GM20431 (cell line): ENCODE measurements around the gene NOXO1.

Experiments
- in situ Hi-C: fragments of 300-500 bp; cut with MseI, MboI; formaldehyde crosslinking; loops from one replicate; pipeline ENCODE4 v1.15.0; 2020; ENCODE audit warnings: low sequenced_read_pairs; ENCODE audit not compliant: unreplicated experiment

Gene NOXO1

GRCh38 chr16:1999866-2000514, 18.7 kb upstream of the NOXO1 start:
- in situ Hi-C loops: no loop called here

DNA sequence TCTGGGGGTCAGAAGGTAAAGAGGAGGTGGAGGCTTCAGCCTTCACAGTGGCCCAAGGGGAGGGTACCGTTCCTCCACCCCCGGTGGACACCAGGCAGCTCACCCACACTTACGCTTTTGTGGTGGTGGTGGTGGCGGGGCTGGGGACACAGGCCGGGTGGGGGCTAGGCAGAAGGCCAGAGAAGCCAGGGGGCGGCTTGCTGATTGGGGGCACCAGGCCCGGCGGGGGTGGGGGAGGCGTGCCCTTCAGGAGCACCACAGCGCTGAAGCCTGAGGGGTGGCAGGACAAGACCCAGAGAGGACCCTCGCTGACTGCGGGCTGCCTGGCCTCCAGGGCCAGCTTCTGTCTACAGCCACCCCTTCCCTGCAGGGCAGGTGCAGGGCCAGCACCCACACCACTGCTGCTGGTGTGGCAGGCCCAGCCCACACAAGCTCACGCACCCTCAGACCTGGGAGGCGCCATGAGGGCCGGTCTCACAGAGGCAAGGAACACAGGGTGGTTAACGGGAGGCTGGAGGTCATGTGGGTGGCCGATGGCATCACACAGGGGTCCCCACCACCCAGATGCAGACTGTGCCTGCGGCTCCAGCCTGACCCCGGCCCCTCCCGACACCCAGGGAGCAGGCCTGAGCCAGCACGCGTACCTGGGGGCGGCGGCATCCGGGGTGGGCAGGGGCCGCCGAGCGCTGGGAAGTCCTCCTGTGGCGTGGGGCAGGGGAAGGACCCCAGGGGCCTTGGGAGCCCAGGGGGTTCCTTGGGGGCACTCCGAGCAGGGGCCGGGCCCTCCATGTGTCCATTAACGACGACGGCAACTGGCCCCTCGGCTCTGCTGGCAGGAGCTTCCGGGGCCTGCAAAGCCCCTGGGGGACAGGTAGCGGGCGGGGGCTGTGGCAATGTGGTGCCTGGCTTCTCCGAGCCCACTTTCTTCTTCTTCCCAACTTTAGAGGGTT, 17.9 kb upstream of the NOXO1 start:
- in situ Hi-C loops: no loop called here

DNA sequence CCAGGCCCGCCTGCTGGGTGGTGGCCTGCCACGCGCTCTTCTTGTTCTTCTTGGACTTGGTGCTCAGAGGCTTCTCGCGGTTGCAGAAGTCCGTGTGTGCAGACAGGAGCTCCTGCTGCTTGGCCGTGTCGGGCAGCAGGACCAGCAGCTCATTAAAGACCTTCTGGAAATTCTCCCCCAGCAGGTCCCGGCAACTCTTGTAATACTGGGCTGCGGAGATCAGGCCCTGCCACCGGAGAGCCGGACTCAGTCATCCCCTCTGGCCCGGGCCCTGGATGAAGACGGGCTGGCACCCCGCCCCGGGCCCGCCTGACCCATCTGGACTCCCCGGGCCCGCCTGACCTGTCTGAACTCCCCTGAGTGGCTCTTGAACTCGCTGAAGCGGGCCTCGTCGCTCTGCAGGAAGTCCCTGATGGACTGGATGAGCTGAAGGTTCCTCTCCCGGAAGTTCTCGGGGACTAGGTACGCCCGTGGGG, 17.1 kb upstream of the NOXO1 start:
- in situ Hi-C loops: no loop called here

- in situ Hi-C loops: no loop called here
These were observed 16.5 kb upstream of the NOXO1 start for GRCh38 chr16:1997494-1998359.

DNA sequence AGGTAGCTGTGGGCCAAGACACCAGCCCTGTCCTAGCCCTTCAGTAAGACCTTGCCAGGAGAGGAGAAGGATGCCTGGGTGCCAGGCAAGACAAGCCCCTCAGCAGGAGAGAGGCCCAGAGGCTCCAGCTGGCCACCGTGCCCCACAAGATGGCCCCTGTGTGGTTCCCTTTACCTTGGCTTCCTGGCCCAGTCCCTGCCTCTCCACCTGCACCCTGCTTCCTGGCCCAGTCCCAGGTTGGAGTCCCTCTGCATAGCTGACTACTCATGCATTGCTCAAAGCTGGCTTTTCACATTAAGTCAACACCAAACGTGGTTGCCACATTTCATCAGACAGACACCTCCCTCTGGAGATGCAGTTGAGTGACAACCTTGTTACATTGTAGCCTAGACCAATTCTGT, 12.5 kb upstream of the NOXO1 start:
- in situ Hi-C loops: no loop called here

DNA sequence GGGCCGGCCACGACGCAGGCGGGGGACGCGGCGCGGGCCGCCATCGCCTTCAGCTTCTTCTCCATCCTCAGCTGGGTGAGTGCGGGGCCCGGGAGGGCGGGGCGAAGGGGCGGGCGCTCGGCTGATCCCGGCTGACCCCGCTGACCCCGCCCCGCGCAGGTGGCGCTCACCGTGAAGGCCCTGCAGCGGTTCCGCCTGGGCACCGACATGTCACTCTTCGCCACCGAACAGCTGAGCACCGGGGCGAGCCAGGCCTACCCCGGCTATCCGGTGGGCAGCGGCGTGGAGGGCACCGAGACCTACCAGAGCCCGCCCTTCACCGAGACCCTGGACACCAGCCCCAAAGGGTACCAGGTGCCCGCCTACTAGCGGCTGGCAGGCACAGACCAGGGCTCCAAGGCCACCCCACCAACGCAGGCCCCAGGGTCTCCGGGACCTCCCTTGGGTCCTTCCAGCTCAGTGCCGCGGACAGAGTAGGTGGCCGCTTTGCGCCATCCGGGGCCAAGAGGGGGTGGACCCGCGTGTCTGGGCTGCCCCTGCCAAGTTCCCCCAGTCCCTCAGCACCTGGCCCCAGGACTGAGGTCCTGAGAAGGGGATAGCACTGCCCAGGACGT, 11.5 kb upstream of the NOXO1 start:
- in situ Hi-C loops: no loop called here

DNA sequence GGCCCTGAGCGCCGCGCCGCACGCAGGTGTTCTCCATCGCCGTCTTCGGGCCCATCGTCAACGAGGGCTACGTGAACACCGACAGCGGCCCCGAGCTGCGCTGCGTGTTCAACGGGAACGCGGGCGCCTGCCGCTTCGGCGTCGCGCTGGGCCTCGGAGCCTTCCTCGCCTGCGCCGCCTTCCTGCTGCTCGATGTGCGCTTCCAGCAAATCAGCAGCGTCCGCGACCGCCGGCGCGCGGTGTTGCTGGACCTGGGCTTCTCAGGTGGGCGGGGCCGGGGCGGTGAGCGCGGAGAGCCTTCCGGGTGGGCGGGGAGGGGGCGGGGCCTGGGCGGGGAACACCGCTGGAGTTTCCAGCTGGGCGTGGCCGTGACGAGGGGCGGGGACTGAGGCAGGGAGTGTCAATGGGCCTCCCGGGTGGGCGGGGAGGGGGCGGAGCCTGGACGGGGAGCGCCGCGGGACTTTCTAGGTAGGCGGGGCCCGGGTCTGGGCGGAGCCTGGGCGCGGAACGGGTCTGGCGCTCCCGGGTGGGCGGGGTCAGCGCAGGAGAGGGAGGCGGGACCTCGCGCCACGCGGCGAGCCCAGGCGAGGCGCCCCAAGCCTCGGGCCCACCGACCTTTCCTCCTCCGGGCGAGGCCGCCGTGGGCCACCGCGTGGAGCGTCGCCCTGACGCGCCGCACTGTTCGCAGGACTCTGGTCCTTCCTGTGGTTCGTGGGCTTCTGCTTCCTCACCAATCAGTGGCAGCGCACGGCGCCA, 10.9 kb upstream of the NOXO1 start:
- in situ Hi-C loops: no loop called here

DNA sequence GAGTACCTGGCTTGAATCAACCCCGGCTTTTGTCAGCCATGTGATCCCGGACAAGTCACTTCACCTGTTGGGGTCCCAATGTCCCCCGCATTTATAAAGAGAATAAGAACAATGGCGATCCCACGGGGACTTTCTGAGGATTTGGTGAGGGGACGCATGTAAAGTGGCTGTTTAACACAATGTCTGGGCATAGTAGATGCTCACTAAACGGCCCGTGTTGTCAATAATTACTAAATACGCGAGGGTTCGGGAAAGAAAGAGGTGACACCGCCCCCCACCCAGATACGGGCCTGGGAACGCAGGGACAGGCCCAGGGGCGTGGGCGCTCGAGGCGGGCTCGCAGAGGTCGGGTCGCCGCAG, 10.3 kb upstream of the NOXO1 start:
- in situ Hi-C loops: no loop called here

GRCh38 chr16:1991135-1991551, 9.9 kb upstream of the NOXO1 start:
- in situ Hi-C loops: no loop called here

DNA sequence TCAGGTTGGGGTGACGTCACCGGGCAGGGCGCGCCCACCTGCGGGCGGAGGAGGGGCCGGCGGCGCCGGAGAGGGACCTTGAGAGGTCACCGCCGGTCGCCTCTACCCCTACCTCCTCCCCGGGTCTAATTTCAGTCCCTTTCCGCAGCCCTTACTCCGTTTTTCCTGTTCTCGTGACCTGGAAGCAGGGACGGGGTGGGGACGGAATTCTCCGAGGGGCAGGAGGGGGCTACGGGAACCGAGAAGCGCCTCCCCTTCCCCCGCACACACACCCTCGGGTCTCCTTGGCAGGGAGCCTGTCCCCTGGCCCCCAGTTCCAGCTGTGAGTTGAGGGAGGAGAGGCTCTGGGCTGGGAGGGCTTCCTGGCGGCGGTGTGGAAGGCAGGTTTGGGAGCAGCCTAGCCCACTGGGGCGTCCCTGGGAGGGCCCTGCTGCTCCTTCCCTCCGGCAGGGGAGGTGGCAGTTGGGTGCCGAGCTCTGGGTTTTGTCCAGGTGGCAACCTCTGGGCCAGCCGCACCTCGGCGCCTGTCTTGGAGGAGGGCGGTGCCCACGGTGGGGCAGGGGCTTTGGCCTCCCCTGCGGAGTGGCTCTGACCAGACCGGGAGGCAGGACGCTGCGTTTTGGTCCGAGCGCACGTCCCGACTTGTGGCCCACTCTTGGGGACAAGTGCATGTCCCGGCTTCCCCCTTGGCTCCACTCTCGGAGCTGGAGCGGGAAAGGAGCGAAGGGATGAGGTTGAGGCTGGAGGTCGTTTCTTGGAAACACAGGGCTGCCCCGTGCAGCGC, 9.3 kb upstream of the NOXO1 start:
- in situ Hi-C loops: no loop called here

DNA sequence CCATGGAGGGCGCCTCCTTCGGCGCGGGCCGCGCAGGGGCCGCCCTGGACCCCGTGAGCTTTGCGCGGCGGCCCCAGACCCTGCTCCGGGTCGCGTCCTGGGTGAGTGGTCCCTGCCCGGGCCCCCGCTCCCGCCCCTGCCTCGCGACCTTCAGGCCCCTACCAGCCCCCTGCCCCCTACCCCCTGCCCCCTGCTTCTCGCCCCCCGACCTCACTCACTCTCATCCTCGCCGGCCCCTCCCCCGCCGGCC, 8.8 kb upstream of the NOXO1 start:
- in situ Hi-C loops: no loop called here

DNA sequence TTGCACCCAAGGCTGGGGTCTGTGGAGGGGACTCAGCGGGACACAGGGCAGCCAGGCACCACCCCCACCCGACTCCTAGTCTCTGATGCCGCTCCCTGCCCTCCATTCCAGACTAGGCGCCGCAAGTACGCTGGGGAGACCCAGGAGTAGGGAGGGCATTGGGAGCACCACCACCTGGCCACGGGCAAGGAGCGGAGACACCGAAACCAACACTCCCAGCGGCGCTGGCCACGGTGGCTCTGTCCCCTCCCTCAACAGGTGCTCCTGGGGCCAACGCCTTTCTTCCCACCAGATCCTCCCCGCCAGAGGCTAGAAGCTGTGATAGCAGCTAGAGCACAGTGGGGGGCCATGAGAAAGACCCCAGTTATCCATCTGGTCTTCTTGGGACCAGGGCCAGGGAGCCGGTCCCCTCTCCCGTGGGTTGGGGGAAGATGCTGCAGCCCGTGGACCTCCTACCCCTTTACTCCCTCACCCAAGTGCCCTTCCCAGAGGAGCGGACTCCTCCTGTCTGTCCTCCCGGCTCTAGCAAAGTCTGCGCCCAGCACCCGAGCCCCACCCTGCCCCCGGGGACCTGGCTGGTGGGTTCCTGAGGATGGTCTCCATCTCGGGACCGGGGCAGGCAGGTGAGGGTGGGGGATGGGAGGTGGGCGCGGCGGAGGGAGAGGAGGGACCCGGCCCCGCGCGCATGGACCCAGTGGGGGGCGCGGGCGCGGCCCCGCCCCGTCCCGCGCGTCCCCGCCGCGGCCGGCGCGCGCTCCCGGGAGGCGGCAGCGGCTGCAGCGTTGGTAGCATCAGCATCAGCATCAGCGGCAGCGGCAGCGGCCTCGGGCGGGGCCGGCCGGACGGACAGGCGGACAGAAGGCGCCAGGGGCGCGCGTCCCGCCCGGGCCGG, 8.2 kb upstream of the NOXO1 start, which contains the start of gene SYNGR3:
Gene SYNGR3 (plus strand): TSS at position 762 of the 892 bp plus-strand sequence. CDS start 133 bp downstream, outside the sequence.
- in situ Hi-C loops: no loop called here

DNA sequence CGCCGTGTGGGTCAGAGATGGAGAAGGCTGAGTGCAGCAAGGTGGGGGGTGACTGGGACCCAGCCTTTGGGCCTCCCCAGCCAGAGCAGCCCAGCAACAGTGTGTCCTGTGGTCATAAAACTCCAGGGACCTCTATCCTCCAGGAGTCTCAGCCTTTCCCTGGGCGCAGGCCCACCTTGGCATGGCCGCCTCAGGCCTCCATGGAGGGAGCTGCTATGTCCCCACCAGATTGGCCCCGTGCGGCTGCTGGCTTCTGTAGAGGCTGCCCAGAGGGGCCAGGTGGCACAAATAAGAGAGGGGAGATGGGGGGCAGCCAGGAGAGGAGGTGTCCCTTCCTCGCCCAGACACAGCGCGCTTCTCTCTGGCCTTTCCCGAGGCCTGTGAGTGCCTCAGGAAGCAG, 5.9 kb upstream of the NOXO1 start:
- in situ Hi-C loops: no loop called here

DNA sequence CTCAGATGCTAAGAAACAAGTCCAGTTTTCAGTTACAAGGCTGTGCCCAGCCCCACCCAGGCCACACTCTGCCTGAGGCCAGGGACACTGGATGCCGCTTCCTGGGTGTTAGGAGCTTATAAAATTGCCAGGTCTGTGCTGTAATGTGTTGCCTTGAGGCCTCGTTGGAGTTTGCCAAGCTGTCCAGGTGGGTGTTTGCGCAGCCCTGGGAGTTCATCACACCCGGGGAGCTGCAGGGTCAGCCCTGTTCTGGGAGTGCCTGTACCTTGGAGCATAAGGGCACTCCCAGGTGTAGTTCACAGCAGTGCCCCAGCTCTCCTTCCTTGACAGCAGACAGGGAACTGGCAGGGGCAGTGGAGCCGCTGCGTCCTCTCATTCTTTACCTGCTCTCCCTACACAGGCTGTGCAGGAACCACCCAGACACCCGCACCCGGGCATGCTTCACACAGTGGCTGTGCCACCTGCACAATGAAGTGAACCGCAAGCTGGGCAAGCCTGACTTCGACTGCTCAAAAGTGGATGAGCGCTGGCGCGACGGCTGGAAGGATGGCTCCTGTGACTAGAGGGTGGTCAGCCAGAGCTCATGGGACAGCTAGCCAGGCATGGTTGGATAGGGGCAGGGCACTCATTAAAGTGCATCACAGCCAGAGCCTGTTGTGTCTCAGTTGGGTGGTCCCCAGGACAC, 4.3 kb upstream of the NOXO1 start:
- in situ Hi-C loops: no loop called here

GRCh38 chr16:1984347-1985225, 3.3 kb upstream of the NOXO1 start:
- in situ Hi-C loops: no loop called here
